Body of pancreas (tissue), 4 donors: ENCODE measurements around the gene CRYZL1.
"Not testable (repeated sequence)": the region's sequence is repeated elsewhere in the genome, so short reads cannot be mapped to it uniquely, and the experiment has no call there.

Experiments used
- POLR2A ChIP-seq, 3 donors: fragments of 450-650 bp; IDR thresholded peaks; one replicate each; pipeline ENCODE4 v1.6.1; 2016; ENCODE audit warnings: antibody characterized with exemption in 3 of 3, mild to moderate bottlenecking in 2 of 3
- TF ChIP-seq, protein P1 (sequence below), 7 experiments: fragments of 450-650 bp in 4 of 7; fragments of 200-600 bp in 3 of 7; sonication (generic) in 3 of 7; IDR thresholded peaks; one replicate each; pipeline ENCODE4 v1.5.1; 2016 to 2019; ENCODE audit warnings: antibody characterized with exemption in 7 of 7

GRCh38 chr21:33576741-33577141 lies 64.8 kb downstream of the CRYZL1 start:
- TF ChIP-seq, protein P1, sequence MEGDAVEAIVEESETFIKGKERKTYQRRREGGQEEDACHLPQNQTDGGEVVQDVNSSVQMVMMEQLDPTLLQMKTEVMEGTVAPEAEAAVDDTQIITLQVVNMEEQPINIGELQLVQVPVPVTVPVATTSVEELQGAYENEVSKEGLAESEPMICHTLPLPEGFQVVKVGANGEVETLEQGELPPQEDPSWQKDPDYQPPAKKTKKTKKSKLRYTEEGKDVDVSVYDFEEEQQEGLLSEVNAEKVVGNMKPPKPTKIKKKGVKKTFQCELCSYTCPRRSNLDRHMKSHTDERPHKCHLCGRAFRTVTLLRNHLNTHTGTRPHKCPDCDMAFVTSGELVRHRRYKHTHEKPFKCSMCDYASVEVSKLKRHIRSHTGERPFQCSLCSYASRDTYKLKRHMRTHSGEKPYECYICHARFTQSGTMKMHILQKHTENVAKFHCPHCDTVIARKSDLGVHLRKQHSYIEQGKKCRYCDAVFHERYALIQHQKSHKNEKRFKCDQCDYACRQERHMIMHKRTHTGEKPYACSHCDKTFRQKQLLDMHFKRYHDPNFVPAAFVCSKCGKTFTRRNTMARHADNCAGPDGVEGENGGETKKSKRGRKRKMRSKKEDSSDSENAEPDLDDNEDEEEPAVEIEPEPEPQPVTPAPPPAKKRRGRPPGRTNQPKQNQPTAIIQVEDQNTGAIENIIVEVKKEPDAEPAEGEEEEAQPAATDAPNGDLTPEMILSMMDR (IDR thresholded peaks at IDR 0.05), result not testable (repeated sequence)
- TF ChIP-seq POLR2A (IDR thresholded peaks at IDR 0.05), result not testable (repeated sequence)
